Fibroblast of skin of abdomen (primary cell): ENCODE data around the gene CLPX.
"Not testable (repeated sequence)": the region's sequence is repeated elsewhere in the genome, so short reads cannot be mapped to it uniquely, and the experiment has no call there.

Experiments used
- DNase-seq: peaks from one replicate; pipeline ENCODE4 v3.0.0-alpha.2; 2013

The CLPX gene

DNA sequence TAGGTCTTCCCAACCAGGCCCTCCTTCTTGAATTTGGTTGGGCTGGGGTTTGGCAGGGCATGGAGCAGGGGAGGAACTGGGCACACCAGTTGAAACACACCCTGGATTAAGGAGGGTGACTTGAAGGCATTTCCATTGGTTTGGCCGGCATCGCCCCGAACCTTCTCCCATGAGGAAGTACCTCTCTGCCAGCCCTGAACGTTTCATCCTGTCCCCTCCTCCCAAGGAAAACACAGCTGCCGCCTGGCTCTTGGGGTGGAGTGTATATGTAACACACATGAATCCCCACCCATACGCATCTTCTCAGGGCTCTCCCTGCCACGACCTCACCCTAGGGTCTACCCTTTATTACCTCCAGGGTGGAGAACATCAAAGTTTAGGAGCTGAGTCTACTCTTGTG lies 84.7 kb downstream of the CLPX start:
- no peak for DNase-seq

DNA sequence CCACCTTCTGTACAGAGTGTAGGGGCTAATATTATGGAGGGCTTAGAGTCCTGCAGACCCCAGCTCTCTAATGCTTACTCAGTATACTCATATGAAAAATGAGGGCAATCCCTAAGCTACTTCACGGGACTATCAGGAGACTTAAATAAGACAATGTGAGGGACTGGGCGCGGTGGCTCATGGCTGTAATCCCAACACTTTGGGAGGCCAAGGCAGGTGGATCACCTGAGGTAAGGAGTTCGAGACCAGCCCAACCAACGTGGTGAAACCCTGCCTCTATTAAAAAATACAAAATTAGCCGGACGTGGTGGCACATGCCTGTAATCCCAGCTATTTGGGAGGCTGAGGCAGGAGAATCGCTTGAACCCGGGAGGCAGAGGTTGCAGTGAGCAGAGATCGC lies 85.3 kb downstream of the CLPX start:
- not testable (repeated sequence) for DNase-seq

DNA sequence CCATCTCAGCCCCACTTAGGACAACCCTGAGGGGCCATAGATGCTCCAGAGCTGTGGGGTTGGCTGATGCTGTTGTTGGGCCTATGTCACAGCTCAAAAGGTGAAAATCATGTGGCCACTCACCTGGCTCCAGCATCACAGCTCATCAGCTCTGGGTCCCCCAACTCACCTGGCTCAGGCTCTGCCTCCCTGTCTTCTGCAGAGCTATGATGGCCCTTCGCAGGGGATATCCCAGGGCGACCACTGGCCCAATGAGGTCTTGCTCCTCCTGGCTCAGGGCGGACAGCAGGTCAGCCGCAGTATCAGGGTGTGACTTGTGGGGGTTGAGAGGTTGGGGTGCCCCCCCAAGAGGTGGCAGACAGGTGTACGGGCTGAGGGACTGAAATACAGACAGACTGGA lies 85.8 kb downstream of the CLPX start:
- DNase-seq, result no peak
